ENCODE measurements around the gene AEN.
"Not testable (repeated sequence)": the region's sequence is repeated elsewhere in the genome, so short reads cannot be mapped to it uniquely, and the experiment has no call there.

Gene AEN

DNA sequence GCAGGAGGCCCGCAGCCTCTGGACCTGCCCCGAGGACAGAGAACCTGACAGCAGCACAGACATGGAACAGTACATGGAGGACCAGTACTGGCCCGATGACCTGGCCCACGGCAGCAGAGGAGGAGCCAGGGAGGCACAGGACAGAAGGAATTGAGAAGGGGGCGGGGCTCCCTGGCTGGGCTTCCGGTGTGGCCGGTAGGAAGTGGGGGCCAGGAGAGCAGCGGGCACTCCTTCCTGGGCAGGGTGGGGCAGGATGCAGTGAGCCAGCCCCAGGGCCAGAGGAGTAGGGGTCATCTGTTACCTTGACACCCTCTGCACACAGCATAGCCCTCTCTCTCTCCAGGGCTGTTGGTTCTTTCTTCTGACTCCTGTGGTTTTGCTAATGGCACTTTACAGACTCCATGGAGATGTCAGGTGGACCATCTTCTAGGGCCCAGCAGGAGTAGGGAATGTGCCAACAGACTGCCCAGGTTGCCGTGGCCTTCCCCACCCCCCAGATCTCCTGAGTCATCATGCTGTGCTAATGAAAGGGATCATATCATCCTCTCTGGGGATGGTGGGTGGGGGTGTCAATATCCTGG lies 9.1 kb downstream of the AEN start:
- Histone ChIP-seq H3K27ac (peak overlapping the region; percentile 76), H3K9me3 (no peaks in the 10 kb centered on the region), H3K36me3 (no peaks in the 10 kb centered on the region), H3K4me1 (ENCODE audit: control insufficient read depth in 1 of 2, insufficient read depth in 1 of 2, low read depth in 1 of 2, low read length in 1 of 2) (peaks cover 27 to 35% of the 10 kb centered on the region in 2 experiments), H3K4me3 (ENCODE audit: low read depth in 1 of 2, low read length in 1 of 2) (peak overlapping the region in 1 of 2 experiments; percentile 36), H3K27me3 (no peaks in the 10 kb centered on the region)
- TF ChIP-seq, protein P1, sequence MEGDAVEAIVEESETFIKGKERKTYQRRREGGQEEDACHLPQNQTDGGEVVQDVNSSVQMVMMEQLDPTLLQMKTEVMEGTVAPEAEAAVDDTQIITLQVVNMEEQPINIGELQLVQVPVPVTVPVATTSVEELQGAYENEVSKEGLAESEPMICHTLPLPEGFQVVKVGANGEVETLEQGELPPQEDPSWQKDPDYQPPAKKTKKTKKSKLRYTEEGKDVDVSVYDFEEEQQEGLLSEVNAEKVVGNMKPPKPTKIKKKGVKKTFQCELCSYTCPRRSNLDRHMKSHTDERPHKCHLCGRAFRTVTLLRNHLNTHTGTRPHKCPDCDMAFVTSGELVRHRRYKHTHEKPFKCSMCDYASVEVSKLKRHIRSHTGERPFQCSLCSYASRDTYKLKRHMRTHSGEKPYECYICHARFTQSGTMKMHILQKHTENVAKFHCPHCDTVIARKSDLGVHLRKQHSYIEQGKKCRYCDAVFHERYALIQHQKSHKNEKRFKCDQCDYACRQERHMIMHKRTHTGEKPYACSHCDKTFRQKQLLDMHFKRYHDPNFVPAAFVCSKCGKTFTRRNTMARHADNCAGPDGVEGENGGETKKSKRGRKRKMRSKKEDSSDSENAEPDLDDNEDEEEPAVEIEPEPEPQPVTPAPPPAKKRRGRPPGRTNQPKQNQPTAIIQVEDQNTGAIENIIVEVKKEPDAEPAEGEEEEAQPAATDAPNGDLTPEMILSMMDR (IDR thresholded peaks at IDR 0.05) = no peak

DNA sequence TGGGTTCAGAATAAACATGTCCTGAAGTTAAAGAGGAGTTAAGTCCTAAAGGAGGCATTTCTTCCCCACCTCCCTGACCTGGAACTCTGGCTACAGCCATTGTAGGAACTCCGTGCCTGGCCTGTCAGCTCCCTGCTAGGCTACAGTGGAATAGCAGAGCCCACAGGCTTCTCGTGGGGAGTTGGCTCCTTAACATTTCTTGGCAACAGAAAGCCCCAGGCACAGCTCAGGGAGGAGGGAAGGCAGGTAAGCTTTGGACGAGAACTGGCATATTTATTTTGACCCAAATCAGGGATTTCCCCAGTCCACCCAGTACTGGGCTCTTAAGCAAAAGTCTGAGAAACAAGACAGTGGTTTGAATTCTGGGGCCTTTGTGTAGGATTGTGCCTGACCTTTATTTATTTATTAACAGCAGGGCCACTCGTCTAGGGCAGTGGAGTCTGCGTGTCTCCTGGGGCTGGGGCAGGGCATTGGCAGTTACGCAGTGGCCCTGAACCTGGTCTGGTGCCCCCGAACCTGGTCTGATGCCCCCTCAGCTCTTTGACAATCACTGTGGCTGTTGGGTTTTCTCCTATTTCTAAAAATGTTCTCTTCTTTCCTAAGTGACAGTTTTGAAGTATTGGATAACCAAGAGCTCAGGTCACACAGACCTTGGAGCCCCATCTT lies 9.8 kb downstream of the AEN start:
- TF ChIP-seq, protein P1 (IDR thresholded peaks at IDR 0.05) = no peak
- Histone ChIP-seq H3K4me3 (ENCODE audit: low read depth in 1 of 2, low read length in 1 of 2) (no peak overlapping the region), H3K27ac (peak overlapping the region; percentile 76), H3K4me1 (ENCODE audit: control insufficient read depth in 1 of 2, insufficient read depth in 1 of 2, low read depth in 1 of 2, low read length in 1 of 2) (peaks cover 27 to 35% of the 10 kb centered on the region in 2 experiments), H3K36me3 (no peaks in the 10 kb centered on the region), H3K27me3 (no peaks in the 10 kb centered on the region), H3K9me3 (no peaks in the 10 kb centered on the region)

GRCh38 chr15:88631464-88632028 lies 10.4 kb downstream of the AEN start:
- H3K27me3 ChIP-seq = no peaks in the 10 kb centered on the region
- peaks cover 27 to 35% of the 10 kb centered on the region in 2 experiments for H3K4me1 ChIP-seq (ENCODE audit: control insufficient read depth in 1 of 2, insufficient read depth in 1 of 2, low read depth in 1 of 2, low read length in 1 of 2)
- no peaks in the 10 kb centered on the region for H3K36me3 ChIP-seq
- TF ChIP-seq, protein P1 (IDR thresholded peaks at IDR 0.05) = no peak
- no peaks in the 10 kb centered on the region for H3K9me3 ChIP-seq
- peak overlapping the region; percentile 76 for H3K27ac ChIP-seq
- no peak overlapping the region for H3K4me3 ChIP-seq (ENCODE audit: low read depth in 1 of 2, low read length in 1 of 2)

- H3K4me1 ChIP-seq (ENCODE audit: control insufficient read depth in 1 of 2, insufficient read depth in 1 of 2, low read depth in 1 of 2, low read length in 1 of 2) = peaks cover 24 to 31% of the 10 kb centered on the region in 2 experiments
These were observed 11.7 kb downstream of the AEN start for GRCh38 chr15:88632797-88633196.

GRCh38 chr15:88634449-88634848 lies 13.3 kb downstream of the AEN start:
- TF ChIP-seq, protein P1 (IDR thresholded peaks at IDR 0.05) = no peak
- no peak overlapping the region for H3K27ac ChIP-seq

More at GRCh38 chr15:88632797-88633196, 11.7 kb downstream of the AEN start:
- not testable (repeated sequence) for H3K36me3 ChIP-seq; H3K27ac ChIP-seq; H3K27me3 ChIP-seq; H3K4me3 ChIP-seq (ENCODE audit: low read depth in 1 of 2, low read length in 1 of 2); H3K9me3 ChIP-seq

DNA sequence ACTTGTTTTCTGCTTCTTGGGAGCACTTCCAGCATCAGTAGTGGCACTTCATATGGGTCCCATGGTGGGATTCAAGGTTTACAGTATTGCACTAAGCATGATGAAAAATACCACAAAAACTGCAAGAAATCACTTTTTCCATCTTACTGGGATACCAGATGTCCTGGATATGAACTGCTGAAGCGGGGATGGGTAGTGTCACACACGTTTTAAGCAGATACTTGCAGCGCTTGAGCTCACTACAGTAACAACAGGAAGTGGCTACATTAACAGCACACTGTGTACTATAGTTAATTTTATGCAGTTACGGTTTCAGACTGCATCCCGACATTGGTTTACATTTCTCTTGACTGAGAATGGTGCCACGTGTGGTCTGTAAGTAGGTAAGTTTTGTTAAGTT lies 14.2 kb downstream of the AEN start:
- TF ChIP-seq, protein P1 (IDR thresholded peaks at IDR 0.05) = no peak
- Histone ChIP-seq H3K36me3 (no peaks in the 10 kb centered on the region), H3K27me3 (no peaks in the 10 kb centered on the region), H3K9me3 (no peaks in the 10 kb centered on the region), H3K4me1 (ENCODE audit: control insufficient read depth in 1 of 2, insufficient read depth in 1 of 2, low read depth in 1 of 2, low read length in 1 of 2) (peaks cover 34 to 36% of the 10 kb centered on the region in 2 experiments), H3K4me3 (ENCODE audit: low read depth in 1 of 2, low read length in 1 of 2) (no peak overlapping the region), H3K27ac (no peak overlapping the region)

More at GRCh38 chr15:88634449-88634848, 13.3 kb downstream of the AEN start:
- H3K4me3 ChIP-seq (ENCODE audit: low read depth in 1 of 2, low read length in 1 of 2) = no peak overlapping the region
- H3K9me3 ChIP-seq = no peaks in the 10 kb centered on the region
- peaks cover 34 to 36% of the 10 kb centered on the region in 2 experiments for H3K4me1 ChIP-seq (ENCODE audit: control insufficient read depth in 1 of 2, insufficient read depth in 1 of 2, low read depth in 1 of 2, low read length in 1 of 2)
- H3K36me3 ChIP-seq = no peaks in the 10 kb centered on the region
- H3K27me3 ChIP-seq = no peaks in the 10 kb centered on the region
